ENCODE measurements around the gene REXO4.
"Not testable (repeated sequence)": the region's sequence is repeated elsewhere in the genome, so short reads cannot be mapped to it uniquely, and the experiment has no call there.

Gene REXO4

DNA sequence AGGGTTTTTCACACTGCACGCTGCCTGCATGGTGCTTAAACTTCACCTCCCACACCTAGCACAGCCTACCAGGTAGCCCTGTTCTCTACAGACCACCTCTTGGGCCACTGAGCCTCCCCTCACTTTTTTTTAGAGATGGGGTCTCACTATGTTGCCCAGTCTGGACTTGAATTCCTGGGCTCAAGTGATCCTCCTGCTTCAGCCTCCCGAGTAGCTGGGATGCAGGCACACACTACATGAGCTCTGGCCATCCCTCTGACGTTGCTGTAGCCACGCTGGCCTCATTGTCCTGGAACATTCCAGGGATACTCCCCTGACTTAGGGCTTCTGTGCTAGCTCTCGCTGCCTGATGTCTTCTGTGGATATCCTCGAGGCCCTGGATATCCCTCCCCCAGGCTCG is 34.8 kb upstream of the REXO4 start:
- no peak for TF ChIP-seq MYC (IDR thresholded peaks at IDR 0.05; ENCODE audit: low read depth, low read length)
- TF ChIP-seq, protein P1, sequence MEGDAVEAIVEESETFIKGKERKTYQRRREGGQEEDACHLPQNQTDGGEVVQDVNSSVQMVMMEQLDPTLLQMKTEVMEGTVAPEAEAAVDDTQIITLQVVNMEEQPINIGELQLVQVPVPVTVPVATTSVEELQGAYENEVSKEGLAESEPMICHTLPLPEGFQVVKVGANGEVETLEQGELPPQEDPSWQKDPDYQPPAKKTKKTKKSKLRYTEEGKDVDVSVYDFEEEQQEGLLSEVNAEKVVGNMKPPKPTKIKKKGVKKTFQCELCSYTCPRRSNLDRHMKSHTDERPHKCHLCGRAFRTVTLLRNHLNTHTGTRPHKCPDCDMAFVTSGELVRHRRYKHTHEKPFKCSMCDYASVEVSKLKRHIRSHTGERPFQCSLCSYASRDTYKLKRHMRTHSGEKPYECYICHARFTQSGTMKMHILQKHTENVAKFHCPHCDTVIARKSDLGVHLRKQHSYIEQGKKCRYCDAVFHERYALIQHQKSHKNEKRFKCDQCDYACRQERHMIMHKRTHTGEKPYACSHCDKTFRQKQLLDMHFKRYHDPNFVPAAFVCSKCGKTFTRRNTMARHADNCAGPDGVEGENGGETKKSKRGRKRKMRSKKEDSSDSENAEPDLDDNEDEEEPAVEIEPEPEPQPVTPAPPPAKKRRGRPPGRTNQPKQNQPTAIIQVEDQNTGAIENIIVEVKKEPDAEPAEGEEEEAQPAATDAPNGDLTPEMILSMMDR (IDR thresholded peaks at IDR 0.05; ENCODE audit: low read depth, low read length): no peak
- no peak for TF ChIP-seq POLR2A (IDR thresholded peaks at IDR 0.05; ENCODE audit: extremely low read depth, insufficient read length)
- TF ChIP-seq, protein P2, sequence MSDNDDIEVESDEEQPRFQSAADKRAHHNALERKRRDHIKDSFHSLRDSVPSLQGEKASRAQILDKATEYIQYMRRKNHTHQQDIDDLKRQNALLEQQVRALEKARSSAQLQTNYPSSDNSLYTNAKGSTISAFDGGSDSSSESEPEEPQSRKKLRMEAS (IDR thresholded peaks at IDR 0.05; ENCODE audit: low read depth, low read length): no peak
- DNase-seq (ENCODE audit: low read depth): no peak

DNA sequence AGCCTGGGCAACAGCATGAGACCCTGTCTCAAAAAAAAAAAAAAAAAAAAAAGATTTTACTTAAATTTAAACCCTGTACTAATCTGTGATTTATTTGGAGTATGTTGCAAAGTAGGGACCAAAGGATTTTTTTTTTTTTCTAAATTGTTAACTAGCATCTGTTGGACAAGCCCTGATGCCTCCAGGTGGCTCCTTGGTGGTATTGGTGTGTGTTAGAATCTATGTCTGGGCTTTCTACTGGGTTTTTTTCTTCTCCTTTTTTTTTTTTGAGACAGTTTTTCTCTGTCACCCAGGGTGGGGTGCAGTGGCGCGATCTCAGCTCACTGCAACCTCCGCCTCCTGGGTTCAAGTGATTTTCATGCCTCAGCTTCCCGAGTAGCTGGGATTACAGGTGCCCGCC is 34.1 kb upstream of the REXO4 start:
- DNase-seq (ENCODE audit: low read depth); H3K4me3 ChIP-seq (ENCODE audit: low read depth, low read length): not testable (repeated sequence)

More for the DNA sequence above, 34.8 kb upstream of the REXO4 start:
- H3K4me3 ChIP-seq (ENCODE audit: low read depth, low read length): no peak overlapping the region

DNA sequence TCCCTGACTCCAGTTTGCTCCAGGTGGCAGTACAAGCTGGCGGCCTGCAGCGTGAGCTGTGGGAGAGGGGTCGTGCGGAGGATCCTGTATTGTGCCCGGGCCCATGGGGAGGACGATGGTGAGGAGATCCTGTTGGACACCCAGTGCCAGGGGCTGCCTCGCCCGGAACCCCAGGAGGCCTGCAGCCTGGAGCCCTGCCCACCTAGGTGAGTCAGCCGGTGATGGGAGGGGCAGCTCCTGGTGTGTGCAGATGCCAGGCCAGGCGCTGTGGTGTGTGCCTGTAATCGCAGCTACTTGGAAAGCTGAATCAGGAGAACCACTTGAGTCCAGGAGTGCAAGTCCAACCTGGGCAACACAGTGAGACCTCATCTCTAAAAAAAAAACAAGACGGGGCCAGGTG is 31.9 kb upstream of the REXO4 start:
- TF ChIP-seq, protein P1 (IDR thresholded peaks at IDR 0.05; ENCODE audit: low read depth, low read length): no peak
- TF ChIP-seq, protein P2 (IDR thresholded peaks at IDR 0.05; ENCODE audit: low read depth, low read length): no peak
- TF ChIP-seq MYC (IDR thresholded peaks at IDR 0.05; ENCODE audit: low read depth, low read length) (no peak), POLR2A (IDR thresholded peaks at IDR 0.05; ENCODE audit: extremely low read depth, insufficient read length) (no peak)
- H3K4me3 ChIP-seq (ENCODE audit: low read depth, low read length): no peak overlapping the region
- no peak for DNase-seq (ENCODE audit: low read depth)

DNA sequence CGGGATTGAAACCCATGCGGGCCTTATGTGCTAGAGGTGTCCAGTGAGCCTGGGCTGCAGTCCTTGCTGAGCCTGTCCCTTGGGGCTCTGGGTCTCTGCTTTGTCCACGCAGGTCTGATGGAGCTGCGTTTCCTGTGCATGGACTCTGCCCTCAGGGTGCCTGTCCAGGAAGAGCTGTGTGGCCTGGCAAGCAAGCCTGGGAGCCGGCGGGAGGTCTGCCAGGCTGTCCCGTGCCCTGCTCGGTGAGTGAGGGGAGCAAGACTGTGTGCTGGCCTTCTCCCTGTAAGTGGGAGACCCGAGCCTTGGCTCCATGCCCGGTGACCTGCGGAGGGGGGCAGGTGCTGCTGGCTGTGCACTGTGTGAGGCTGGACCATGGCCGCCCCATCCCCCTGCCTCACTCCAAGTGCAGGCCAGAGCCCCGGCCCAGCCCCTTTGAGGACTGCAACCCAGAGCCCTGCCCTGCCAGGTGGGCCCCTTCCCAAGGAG is 30.7 kb upstream of the REXO4 start:
- no peak overlapping the region for H3K4me3 ChIP-seq (ENCODE audit: low read depth, low read length)
- DNase-seq (ENCODE audit: low read depth): no peak
- no peak for TF ChIP-seq MYC (IDR thresholded peaks at IDR 0.05; ENCODE audit: low read depth, low read length)

DNA sequence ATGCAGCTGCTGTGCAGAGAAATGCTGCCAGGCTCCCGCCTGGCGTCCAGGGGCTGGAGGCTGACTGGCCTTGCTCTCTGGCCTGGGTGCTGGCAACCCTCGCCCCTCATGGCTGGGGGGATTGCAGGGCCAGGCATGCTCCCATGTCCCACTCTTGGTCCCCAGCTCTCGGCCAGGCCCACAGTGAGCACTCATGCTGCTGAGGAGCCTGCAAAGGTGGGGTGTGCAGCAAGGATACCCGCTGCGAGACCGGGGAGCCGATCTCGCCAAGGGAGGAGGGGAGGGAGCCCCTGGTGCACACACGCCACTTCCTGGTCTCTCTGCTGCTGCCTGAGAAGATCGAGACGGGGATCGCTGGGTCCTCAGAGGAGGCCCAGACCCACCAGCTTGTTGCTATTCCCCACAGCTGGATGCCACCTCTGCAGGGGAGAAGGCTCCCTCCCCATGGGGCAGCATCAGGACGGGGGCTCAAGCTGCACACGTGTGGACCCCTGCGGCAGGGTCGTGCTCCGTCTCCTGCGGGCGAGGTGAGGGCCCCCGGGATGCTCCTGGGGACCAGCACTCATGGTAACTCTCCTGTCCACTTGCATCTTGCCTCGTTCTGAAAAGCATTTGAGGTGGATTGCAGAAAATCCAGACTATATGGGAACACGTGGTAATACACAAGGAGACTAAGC is 27.6 kb upstream of the REXO4 start:
- TF ChIP-seq, protein P1 (IDR thresholded peaks at IDR 0.05; ENCODE audit: low read depth, low read length): no peak
- TF ChIP-seq POLR2A (IDR thresholded peaks at IDR 0.05; ENCODE audit: extremely low read depth, insufficient read length): no peak
- TF ChIP-seq MYC (IDR thresholded peaks at IDR 0.05; ENCODE audit: low read depth, low read length): no peak
- TF ChIP-seq, protein P2 (IDR thresholded peaks at IDR 0.05; ENCODE audit: low read depth, low read length): 0 out of 2 replicates have a peak, but pooled peaks have one; percentile 30
- no peak overlapping the region for H3K4me3 ChIP-seq (ENCODE audit: low read depth, low read length)

DNA sequence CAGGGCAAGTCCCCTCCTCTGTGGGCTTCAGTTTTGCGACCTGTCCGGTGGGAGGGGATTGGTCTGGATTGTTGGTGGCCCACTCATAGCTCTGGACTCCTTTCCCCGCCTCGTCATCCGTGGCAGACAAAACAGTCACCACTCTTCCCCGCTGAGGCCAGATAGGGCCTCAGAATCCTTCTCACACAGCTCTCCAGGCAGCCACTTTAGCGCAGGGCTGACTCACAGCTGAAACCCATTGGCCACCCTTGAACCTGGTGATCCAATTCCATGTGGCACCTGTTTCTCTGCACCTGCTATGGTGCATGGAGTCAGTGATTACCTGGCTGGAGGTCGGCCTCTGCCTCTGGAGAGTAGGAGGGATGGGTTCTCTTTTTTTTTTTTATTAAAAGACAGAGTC is 26.2 kb upstream of the REXO4 start:
- TF ChIP-seq POLR2A (IDR thresholded peaks at IDR 0.05; ENCODE audit: extremely low read depth, insufficient read length): no peak
- TF ChIP-seq, protein P1 (IDR thresholded peaks at IDR 0.05; ENCODE audit: low read depth, low read length): no peak
- TF ChIP-seq MYC (IDR thresholded peaks at IDR 0.05; ENCODE audit: low read depth, low read length): no peak
- TF ChIP-seq, protein P2 (IDR thresholded peaks at IDR 0.05; ENCODE audit: low read depth, low read length): no peak
- no peak overlapping the region for H3K4me3 ChIP-seq (ENCODE audit: low read depth, low read length)
- DNase-seq (ENCODE audit: low read depth): no peak

More for the DNA sequence above, 27.6 kb upstream of the REXO4 start:
- DNase-seq (ENCODE audit: low read depth): no peak

DNA sequence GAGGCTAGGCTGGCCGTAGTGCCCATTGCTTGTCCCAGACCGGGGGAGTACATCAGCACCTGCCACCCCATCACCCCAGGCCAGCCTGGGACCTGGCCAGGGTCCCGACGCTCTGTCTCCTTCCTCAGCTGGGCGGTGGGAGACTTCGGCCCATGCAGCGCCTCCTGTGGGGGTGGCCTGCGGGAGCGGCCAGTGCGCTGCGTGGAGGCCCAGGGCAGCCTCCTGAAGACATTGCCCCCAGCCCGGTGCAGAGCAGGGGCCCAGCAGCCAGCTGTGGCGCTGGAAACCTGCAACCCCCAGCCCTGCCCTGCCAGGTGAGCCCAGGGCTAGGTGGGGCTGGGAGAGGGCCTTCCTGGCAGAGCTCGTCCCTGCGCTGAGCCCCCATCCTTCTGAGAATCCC is 25.4 kb upstream of the REXO4 start:
- no peak for DNase-seq (ENCODE audit: low read depth)
- no peak overlapping the region for H3K4me3 ChIP-seq (ENCODE audit: low read depth, low read length)
- TF ChIP-seq POLR2A (IDR thresholded peaks at IDR 0.05; ENCODE audit: extremely low read depth, insufficient read length) (no peak), MYC (IDR thresholded peaks at IDR 0.05; ENCODE audit: low read depth, low read length) (no peak)
- TF ChIP-seq, protein P2 (IDR thresholded peaks at IDR 0.05; ENCODE audit: low read depth, low read length): no peak
